OCI-LY7 (cell line): ENCODE measurements around the gene INHBB. TPM values are rescaled to one million over a fixed set of nuclear protein-coding genes. Genes with fewer than 3 reads are reported as not detected.
"Not testable (repeated sequence)": the region's sequence is repeated elsewhere in the genome, so short reads cannot be mapped to it uniquely, and the experiment has no call there.

Experiments
- BruUV-seq: library from RNA; stranded (reverse); fragments of 400-500 nt; replicated peaks from 2 replicates; lab custom pipeline; 2021; lab: Mats Ljungman, UMichigan
- CTCF ChIA-PET: fragments of 300-600 bp; sonication (Branson Sonifier 250); formaldehyde crosslinking; loops from one replicate; lab custom pipeline; 2022; ENCODE audit warnings: antibody characterized with exemption; ENCODE audit not compliant: unreplicated experiment; lab: Charles Lee
- POLR2A ChIA-PET: fragments of 300-600 bp; sonication (Branson Sonifier 250); formaldehyde crosslinking; loops from one replicate; lab custom pipeline; 2022; ENCODE audit warnings: antibody characterized with exemption; lab: Charles Lee
- DNase-seq: peaks from one replicate; pipeline ENCODE4 v3.0.0-alpha.2; 2015; ENCODE audit warnings: low spot score
- H2AFZ ChIP-seq: fragments of 200-600 bp; sonication (generic), shearing (Covaris generic); 2 replicates; pipeline ENCODE4 v1.6.1; 2014; ENCODE audit warnings: mild to moderate bottlenecking, antibody characterized with exemption, low read length, moderate library complexity
- H3K27ac ChIP-seq: fragments of 200-600 bp; sonication (generic); 2 replicates; pipeline ENCODE4 v1.5.1; 2014; ENCODE audit warnings: mixed run types, low read depth, mild to moderate bottlenecking, moderate library complexity, low read length, inconsistent platforms; ENCODE audit not compliant: poor library complexity, severe bottlenecking
- H3K36me3 ChIP-seq: fragments of 200-600 bp; sonication (generic); 2 replicates; pipeline ENCODE4 v1.6.1; 2014; ENCODE audit warnings: mild to moderate bottlenecking, antibody characterized with exemption, low read length, moderate library complexity, mixed read lengths; ENCODE audit not compliant: insufficient read depth
- H3K4me1 ChIP-seq: fragments of 200-600 bp; sonication (generic); 2 replicates; pipeline ENCODE4 v1.5.1; 2014; ENCODE audit warnings: mild to moderate bottlenecking, low read length; ENCODE audit not compliant: insufficient read depth, poor library complexity, severe bottlenecking
- H3K4me2 ChIP-seq: fragments of 200-600 bp; sonication (generic); 2 replicates; pipeline ENCODE4 v1.6.1; 2014; ENCODE audit warnings: mild to moderate bottlenecking, low read length
- H3K4me3 ChIP-seq: fragments of 200-600 bp; sonication (generic); 2 replicates; pipeline ENCODE4 v1.5.1; 2014; ENCODE audit warnings: mild to moderate bottlenecking, low read depth, low read length; ENCODE audit not compliant: poor library complexity, severe bottlenecking
- H3K79me2 ChIP-seq: fragments of 200-600 bp; sonication (generic); 2 replicates; pipeline ENCODE4 v1.6.1; 2016; ENCODE audit warnings: low read depth, mild to moderate bottlenecking, low read length, moderate library complexity, mixed read lengths; ENCODE audit not compliant: insufficient read depth
- H3K9me2 ChIP-seq: fragments of 200-600 bp; sonication (generic); 2 replicates; pipeline ENCODE4 v1.6.1; 2016; ENCODE audit warnings: mild to moderate bottlenecking, low read length, mixed read lengths; ENCODE audit not compliant: insufficient read depth
- H3K9me3 ChIP-seq: fragments of 200-600 bp; sonication (generic); 2 replicates; pipeline ENCODE4 v1.6.1; 2014; ENCODE audit warnings: mild to moderate bottlenecking, mixed run types, low read length, mixed read lengths
- H4K20me1 ChIP-seq: fragments of 200-600 bp; sonication (generic); 2 replicates; pipeline ENCODE4 v1.6.1; 2014; ENCODE audit warnings: mild to moderate bottlenecking, antibody characterized with exemption, low read length, moderate library complexity, mixed read lengths; ENCODE audit not compliant: insufficient read depth
- EZH2phosphoT487 ChIP-seq: fragments of 200-600 bp; sonication (generic); IDR thresholded peaks from 2 replicates; pipeline ENCODE4 v1.6.1; 2018; ENCODE audit warnings: low read depth, borderline replicate concordance, mild to moderate bottlenecking, mixed run types, antibody characterized with exemption, low read length, moderate library complexity, mixed read lengths
- intact Hi-C: fragments of 100-400 bp; cut with micrococcal nuclease; formaldehyde crosslinking; loops from one replicate; pipeline ENCODE4 v1.10.0; 2022; ENCODE audit not compliant: unreplicated experiment
- total RNA-seq, 2 experiments: library from RNA; depleted of rRNA in 1 of 2; stranded (reverse); fragments of >200 nt in 1 of 2; shearing (Covaris generic) in 1 of 2; gene quantifications; 2 replicates each; pipeline ENCODE4 v1.2.3, GENCODE V29; 2014 to 2022
- TF ChIP-seq, protein P1 (sequence below): fragments of 200-600 bp; sonication (generic); conservative IDR thresholded peaks from 2 replicates; pipeline ENCODE4 v1.5.1; 2014; ENCODE audit warnings: mild to moderate bottlenecking, antibody characterized with exemption, low read length, moderate library complexity, mixed read lengths

INHBB gene
- total RNA-seq, 2 experiments from 2014 or later = not detected

DNA sequence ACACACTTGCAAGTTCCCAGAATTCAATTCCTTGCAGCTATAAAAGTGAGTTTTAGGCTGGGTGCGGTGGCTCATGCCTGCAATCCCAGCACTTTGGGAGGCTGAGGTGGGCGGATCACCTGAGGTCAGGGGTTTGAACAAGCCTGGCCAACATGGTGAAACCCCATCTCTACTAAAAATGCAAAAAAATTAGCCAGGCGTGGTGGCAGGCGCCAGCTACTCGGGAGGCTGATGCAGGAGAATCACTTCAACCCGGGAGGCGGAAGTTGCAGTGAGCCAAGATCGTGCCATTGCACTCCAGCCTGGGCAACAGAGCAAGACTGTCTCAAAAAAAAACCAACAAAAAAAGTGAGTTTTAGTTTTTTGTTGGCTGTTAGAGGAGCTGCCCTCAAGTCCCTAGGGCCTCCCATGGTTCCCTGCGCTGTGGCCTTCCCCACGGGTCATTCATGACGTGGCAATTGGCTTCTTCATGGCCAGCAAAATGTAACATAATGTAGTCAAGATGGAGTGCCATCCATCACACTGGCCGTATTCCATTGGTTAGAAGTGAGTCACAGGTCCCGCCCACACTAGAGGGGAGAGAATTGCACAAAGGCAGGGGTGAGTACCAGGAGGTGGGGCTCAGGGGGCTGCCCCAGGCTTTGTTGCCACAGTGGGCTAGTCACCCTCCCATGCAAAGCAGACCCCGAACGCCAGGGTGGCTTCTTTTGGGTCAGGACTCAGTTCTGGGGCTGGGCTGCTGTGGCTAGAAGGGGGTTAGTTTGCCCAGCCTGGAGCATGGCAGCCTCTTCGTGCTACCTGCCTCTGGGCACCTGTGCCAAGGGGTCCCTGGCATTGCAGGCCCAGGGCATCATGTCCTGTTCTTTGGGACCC, 37.7 kb upstream of the INHBB start:
- H3K36me3 ChIP-seq = no peaks in the 10 kb centered on the region
- DNase-seq = no peak
- intact Hi-C loops = no loop called here
- no peak overlapping the region for H3K4me3 ChIP-seq
- H2AFZ ChIP-seq = peak overlapping the region; percentile 84; the same call in 1 of the 2 replicates
- TF ChIP-seq, protein P1, sequence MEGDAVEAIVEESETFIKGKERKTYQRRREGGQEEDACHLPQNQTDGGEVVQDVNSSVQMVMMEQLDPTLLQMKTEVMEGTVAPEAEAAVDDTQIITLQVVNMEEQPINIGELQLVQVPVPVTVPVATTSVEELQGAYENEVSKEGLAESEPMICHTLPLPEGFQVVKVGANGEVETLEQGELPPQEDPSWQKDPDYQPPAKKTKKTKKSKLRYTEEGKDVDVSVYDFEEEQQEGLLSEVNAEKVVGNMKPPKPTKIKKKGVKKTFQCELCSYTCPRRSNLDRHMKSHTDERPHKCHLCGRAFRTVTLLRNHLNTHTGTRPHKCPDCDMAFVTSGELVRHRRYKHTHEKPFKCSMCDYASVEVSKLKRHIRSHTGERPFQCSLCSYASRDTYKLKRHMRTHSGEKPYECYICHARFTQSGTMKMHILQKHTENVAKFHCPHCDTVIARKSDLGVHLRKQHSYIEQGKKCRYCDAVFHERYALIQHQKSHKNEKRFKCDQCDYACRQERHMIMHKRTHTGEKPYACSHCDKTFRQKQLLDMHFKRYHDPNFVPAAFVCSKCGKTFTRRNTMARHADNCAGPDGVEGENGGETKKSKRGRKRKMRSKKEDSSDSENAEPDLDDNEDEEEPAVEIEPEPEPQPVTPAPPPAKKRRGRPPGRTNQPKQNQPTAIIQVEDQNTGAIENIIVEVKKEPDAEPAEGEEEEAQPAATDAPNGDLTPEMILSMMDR = no peak
- TF ChIP-seq EZH2phosphoT487 = no peak
- BruUV-seq = no TSS peak
- peaks cover 34% of the 10 kb centered on the region for H3K4me1 ChIP-seq
- no peaks in the 10 kb centered on the region for H4K20me1 ChIP-seq
- no peaks in the 10 kb centered on the region for H3K9me2 ChIP-seq
- no peak overlapping the region for H3K27ac ChIP-seq
- CTCF ChIA-PET = no interaction called here
- no peaks in the 10 kb centered on the region for H3K9me3 ChIP-seq
- H3K79me2 ChIP-seq = no peaks in the 10 kb centered on the region
- POLR2A ChIA-PET = interaction anchor here (0.6 to 1.5 kb wide), 3 partner anchors 10 to 700 kb away, joined by 3 to 7 read pairs (median 5); no protein-coding TSS in a partner anchor
- peak overlapping the region; percentile 39; the same call in 1 of the 2 replicates for H3K4me2 ChIP-seq

DNA sequence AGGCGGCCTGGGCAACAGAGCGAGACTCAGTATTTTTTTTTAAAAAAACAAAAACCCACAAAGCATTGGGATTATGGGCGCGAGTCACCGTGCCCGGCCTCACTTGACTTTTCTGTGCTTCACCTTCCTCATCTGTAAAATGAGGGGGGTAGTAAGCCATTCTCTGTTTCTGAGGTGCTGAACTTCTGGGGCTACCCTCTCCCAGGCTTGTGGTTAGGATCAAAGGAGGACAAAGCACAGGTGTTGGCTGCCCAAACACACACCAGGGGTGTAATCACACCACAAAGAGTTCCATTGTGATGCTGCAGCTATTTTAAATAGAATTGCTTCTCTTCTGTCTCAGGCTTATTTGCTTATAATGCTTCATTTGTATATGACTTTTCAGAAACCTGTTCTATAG, 35.8 kb upstream of the INHBB start:
- Histone ChIP-seq H3K36me3 (no peaks in the 10 kb centered on the region), H4K20me1 (no peaks in the 10 kb centered on the region), H3K4me1 (peaks cover 34% of the 10 kb centered on the region), H3K4me2 (peak overlapping the region; percentile 61), H3K27ac (peak overlapping the region; percentile 51), H3K9me2 (no peaks in the 10 kb centered on the region), H3K9me3 (no peaks in the 10 kb centered on the region), H2AFZ (peak overlapping the region; percentile 68; the same call in 1 of the 2 replicates), H3K79me2 (no peaks in the 10 kb centered on the region), H3K4me3 (peak overlapping the region; percentile 20)
- CTCF ChIA-PET = interaction anchor here (1.1 kb wide), 1 partner anchor 135 kb away, joined by 3 read pairs; no protein-coding TSS in a partner anchor
- intact Hi-C loops = loop anchor here (1.0 to 5.0 kb wide), 4 partner anchors 80 to 608 kb away; partner anchors contain the start of gene EPB41L5
- DNase-seq = peak; percentile 60
- TF ChIP-seq, protein P1 = no peak
- no peak for TF ChIP-seq EZH2phosphoT487
- BruUV-seq = no TSS peak
- POLR2A ChIA-PET = interaction anchor here (0.9 to 1.2 kb wide), 2 partner anchors 85 to 91 kb away, joined by 5 read pairs; no protein-coding TSS in a partner anchor

DNA sequence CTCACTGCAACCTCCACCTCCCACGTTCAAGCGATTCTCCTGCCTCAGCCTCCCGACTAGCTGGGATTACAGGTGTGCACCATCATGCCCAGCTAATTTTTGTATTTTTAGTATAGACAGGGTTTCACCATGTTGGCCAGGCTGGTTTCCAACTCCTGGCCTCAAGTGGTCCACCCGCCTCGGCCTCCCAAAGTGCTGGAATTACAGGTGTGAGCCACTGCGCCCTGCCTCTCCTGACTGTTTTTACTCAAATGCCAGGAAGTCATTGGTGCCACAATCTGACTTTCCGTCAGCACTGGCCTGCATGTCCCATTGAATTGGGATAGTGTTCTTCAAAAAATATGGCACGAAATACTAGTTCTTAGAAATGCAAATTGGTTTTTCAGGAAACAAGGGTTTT, 35.1 kb upstream of the INHBB start:
- ChIA-PET POLR2A (interaction anchor here (1.0 to 1.2 kb wide), 3 partner anchors 58 to 134 kb away, joined by 3 to 5 read pairs (median 3); partner anchors contain the start of gene RALB), CTCF (interaction anchor here (1.1 to 1.2 kb wide), 2 partner anchors 64 to 136 kb away, joined by 3 read pairs; no protein-coding TSS in a partner anchor)
- not testable (repeated sequence) for DNase-seq, BruUV-seq, H3K36me3 ChIP-seq, H4K20me1 ChIP-seq, H3K9me2 ChIP-seq, H3K9me3 ChIP-seq, H3K4me3 ChIP-seq, H3K79me2 ChIP-seq
- H3K4me1 ChIP-seq = peaks cover 34% of the 10 kb centered on the region
- H3K27ac ChIP-seq = peak overlapping the region; percentile 51
- intact Hi-C loops = loop anchor here (1.0 to 5.0 kb wide), 4 partner anchors 81 to 609 kb away; partner anchors contain the start of gene EPB41L5
- H2AFZ ChIP-seq = peak overlapping the region; percentile 68; the same call in 1 of the 2 replicates
- H3K4me2 ChIP-seq = peak overlapping the region; percentile 61
